Esophagus (tissue), 2 donors: ENCODE results near the gene PCDHB12. TPM values are rescaled to one million over a fixed set of nuclear protein-coding genes. Genes with fewer than 3 reads are reported as not detected.
"Not testable (repeated sequence)": the region's sequence is repeated elsewhere in the genome, so short reads cannot be mapped to it uniquely, and the experiment has no call there.

ENCODE experiments used
- H3K27ac ChIP-seq, 2 donors: one replicate each; pipeline ENCODE4 v1.5.1; 2013; ENCODE audit warnings: low read depth in 2 of 2, mild to moderate bottlenecking in 2 of 2, inconsistent platforms in 1 of 2, low read length in 1 of 2, moderate library complexity in 1 of 2
- H3K27me3 ChIP-seq, 2 donors: one replicate each; pipeline ENCODE4 v1.6.1; 2013; ENCODE audit warnings: low read length in 2 of 2, control low read depth in 1 of 2, mild to moderate bottlenecking in 1 of 2; ENCODE audit not compliant: insufficient read depth in 2 of 2, control insufficient read depth in 1 of 2
- H3K36me3 ChIP-seq, 2 donors: one replicate each; pipeline ENCODE4 v1.6.1; 2013; ENCODE audit warnings: low read length in 1 of 2; ENCODE audit not compliant: control insufficient read depth in 2 of 2, insufficient read depth in 2 of 2
- H3K4me1 ChIP-seq, 2 donors: one replicate each; pipeline ENCODE4 v1.6.1; 2013; ENCODE audit warnings: low read length in 1 of 2; ENCODE audit not compliant: control insufficient read depth in 2 of 2, insufficient read depth in 2 of 2
- H3K4me3 ChIP-seq, 2 donors: one replicate each; pipeline ENCODE4 v1.5.1; 2013; ENCODE audit warnings: low read length in 2 of 2, mild to moderate bottlenecking in 2 of 2, low read depth in 1 of 2, moderate library complexity in 1 of 2
- H3K9me3 ChIP-seq, 2 donors: one replicate each; pipeline ENCODE4 v1.6.1; 2013; ENCODE audit warnings: mild to moderate bottlenecking in 2 of 2, low read depth in 1 of 2, low read length in 1 of 2, moderate library complexity in 1 of 2; ENCODE audit not compliant: control insufficient read depth in 2 of 2, insufficient read depth in 1 of 2
- WGBS, 2 donors: extraction: QIAGEN DNeasy Blood & Tissue Kit; methylation state at CpG; one replicate each; pipeline ENCODE4 v1.1.7; 2013; 5-methylcytosine and 5-hydroxymethylcytosine counted together
- polyA plus RNA-seq, 2 donors: library from polyadenylated mRNA; stranded (reverse); fragments of 200-250 nt; gene quantifications; one replicate each; pipeline ENCODE4 v1.2.3, GENCODE V29; 2013
- donor health status: healthy with polysubstance abuse.
- donor health status: Bipolar disorder and iron deficiency.

The PCDHB12 gene
- under 1 TPM; 0.08 to 0.15 TPM for polyA plus RNA-seq

DNA sequence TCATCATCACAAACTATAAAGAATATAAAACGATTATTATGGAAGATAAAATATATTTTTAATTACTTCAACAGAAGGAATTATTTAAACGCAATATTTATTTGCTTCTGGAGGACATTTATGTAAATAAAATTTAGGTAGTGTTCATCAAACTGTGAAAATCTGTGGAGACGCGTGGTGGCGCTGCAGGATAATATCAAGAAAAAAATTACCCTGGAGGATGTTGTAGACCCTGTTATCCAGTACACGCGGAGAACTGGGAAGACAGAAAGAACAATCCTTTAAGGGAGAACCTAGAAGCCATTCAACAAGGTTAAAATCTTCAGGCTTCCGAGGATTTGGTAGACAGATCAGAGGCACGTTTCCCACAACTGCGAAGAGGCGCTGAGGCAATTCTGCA, at the start of gene PCDHB12:
Gene PCDHB12, plus strand, starts transcription at position 242 of the 400 bp plus-strand sequence. CDS start 189 bp downstream, outside the sequence.
- WGBS, 2 donors = 18 to 23% methylated on average over 11 of the region's 11 CpGs
- peaks cover 5 to 9% of the 10 kb centered on the region in 2 donors for H3K9me3 ChIP-seq
- no peak within 1 kb of the TSS for H3K4me3 ChIP-seq
- H3K27ac ChIP-seq = no peak within 1 kb of the TSS
- H3K4me1 ChIP-seq = no peaks in the 10 kb centered on the region
- H3K27me3 ChIP-seq = peaks cover 0 to 2% of the 10 kb centered on the region in 2 donors
- H3K36me3 ChIP-seq = no peaks in the 10 kb centered on the region

DNA sequence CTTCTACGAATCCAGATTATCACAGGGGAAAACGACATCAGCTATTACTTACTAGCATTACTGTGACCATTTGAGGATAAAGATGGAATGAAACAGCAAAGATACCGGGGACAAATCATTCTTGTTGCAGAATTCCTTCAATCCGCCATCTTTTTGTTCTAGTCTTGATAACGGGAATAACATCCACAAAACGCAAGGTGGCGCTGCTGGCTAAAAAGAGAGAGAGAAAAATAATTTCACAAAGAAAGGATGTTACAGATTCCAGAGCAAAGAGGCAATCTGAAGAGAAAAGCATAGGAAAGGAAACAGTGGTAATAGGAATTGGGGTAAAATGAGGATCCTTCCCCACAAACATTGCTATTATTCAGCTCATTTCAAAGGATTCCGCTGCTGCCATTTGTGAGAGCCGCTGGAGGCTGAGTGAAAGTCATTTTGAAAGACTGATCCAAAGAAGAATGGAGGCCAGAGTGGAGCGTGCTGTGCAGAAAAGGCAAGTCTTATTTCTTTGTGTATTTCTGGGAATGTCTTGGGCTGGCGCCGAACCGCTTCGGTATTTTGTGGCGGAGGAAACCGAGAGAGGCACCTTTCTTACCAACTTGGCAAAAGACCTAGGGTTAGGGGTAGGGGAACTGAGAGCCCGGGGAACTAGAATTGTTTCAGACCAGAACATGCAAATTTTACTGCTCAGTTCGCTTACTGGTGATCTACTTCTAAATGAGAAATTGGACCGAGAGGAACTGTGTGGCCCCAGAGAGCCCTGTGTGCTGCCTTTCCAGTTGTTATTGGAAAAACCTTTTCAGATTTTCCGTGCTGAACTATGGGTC, 35.9 kb upstream of the PCDHB12 start, which contains the start of gene PCDHB7:
Gene PCDHB7, plus strand, starts transcription at position 264 of the 824 bp plus-strand sequence. Its CDS starts 192 bp downstream, at position 456.
- Histone ChIP-seq H3K9me3 (peaks cover 11 to 17% of the 10 kb centered on the region in 2 donors), H3K27ac (no peak within 1 kb of the TSS), H3K4me3 (no peak within 1 kb of the TSS), H3K36me3 (no peaks in the 10 kb centered on the region), H3K4me1 (no peaks in the 10 kb centered on the region), H3K27me3 (no peaks in the 10 kb centered on the region)
- WGBS, 2 donors = 28 to 35% methylated on average over 20 of the region's 20 CpGs

GRCh38 chr5:141174291-141175104, 34.0 kb upstream of the PCDHB12 start:
- peaks cover 11 to 20% of the 10 kb centered on the region in 2 donors for H3K9me3 ChIP-seq
- not testable (repeated sequence) for H3K27me3 ChIP-seq, H3K4me1 ChIP-seq, H3K36me3 ChIP-seq, H3K4me3 ChIP-seq, H3K27ac ChIP-seq
- WGBS, 2 donors = 46 to 54% methylated on average over 67 to 79 of the region's 79 CpGs

- Histone ChIP-seq H3K36me3 (no peaks in the 10 kb centered on the region), H3K4me1 (no peaks in the 10 kb centered on the region), H3K4me3 (no peak overlapping the region), H3K27me3 (no peaks in the 10 kb centered on the region), H3K27ac (no peak overlapping the region), H3K9me3 (peaks cover 13 to 24% of the 10 kb centered on the region in 2 donors)
- WGBS, 2 donors = 47 to 62% methylated on average over 1 of the region's 1 CpG
Observed at GRCh38 chr5:141175933-141176332, 32.6 kb upstream of the PCDHB12 start.

GRCh38 chr5:141177577-141178191, 30.8 kb upstream of the PCDHB12 start, which contains the start of gene PCDHB8:
TSS of gene PCDHB8 (plus strand) at chr5:141177790. CDS start at chr5:141178035, 245 bp downstream.
- not testable (repeated sequence) for H3K27me3 ChIP-seq, H3K4me1 ChIP-seq, H3K36me3 ChIP-seq, H3K4me3 ChIP-seq, H3K27ac ChIP-seq
- 28 to 31% methylated on average over 14 to 16 of the region's 18 CpGs for WGBS, 2 donors
- H3K9me3 ChIP-seq = peaks cover 15 to 30% of the 10 kb centered on the region in 2 donors

GRCh38 chr5:141179371-141179770, 29.1 kb upstream of the PCDHB12 start:
- H3K36me3 ChIP-seq, H3K4me1 ChIP-seq, H3K4me3 ChIP-seq, H3K27ac ChIP-seq, H3K27me3 ChIP-seq: not testable (repeated sequence)
- 45 to 50% methylated on average over 27 to 35 of the region's 39 CpGs for WGBS, 2 donors
- H3K9me3 ChIP-seq = peaks cover 8 to 26% of the 10 kb centered on the region in 2 donors

DNA sequence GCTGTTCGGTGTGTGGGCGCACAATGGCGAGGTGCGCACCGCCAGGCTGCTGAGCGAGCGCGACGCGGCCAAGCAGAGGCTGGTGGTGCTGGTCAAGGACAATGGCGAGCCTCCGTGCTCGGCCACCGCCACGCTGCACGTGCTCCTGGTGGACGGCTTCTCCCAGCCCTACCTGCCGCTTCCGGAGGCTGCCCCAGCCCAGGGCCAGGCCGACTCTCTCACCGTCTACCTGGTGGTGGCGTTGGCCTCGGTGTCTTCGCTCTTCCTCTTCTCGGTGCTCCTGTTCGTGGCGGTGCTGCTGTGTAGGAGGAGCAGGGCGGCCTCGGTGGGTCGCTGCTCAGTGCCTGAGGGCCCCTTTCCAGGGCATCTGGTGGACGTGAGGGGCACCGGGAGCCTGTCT, 28.6 kb upstream of the PCDHB12 start:
- not testable (repeated sequence) for H3K27ac ChIP-seq, H3K27me3 ChIP-seq, H3K4me1 ChIP-seq, H3K36me3 ChIP-seq, H3K4me3 ChIP-seq
- 40 to 41% methylated on average over 20 to 32 of the region's 32 CpGs for WGBS, 2 donors
- H3K9me3 ChIP-seq = peaks cover 4 to 24% of the 10 kb centered on the region in 2 donors

GRCh38 chr5:141180313-141180712, 28.2 kb upstream of the PCDHB12 start:
- 44 to 57% methylated on average over 1 of the region's 1 CpG for whole genome bisulfite sequencing, 2 donors
- Histone ChIP-seq H3K4me1 (no peaks in the 10 kb centered on the region), H3K27ac (no peak overlapping the region), H3K9me3 (peaks cover 4 to 23% of the 10 kb centered on the region in 2 donors), H3K4me3 (no peak overlapping the region), H3K27me3 (no peaks in the 10 kb centered on the region), H3K36me3 (no peaks in the 10 kb centered on the region)

- H3K4me3 ChIP-seq = peak within 1 kb of the TSS in 1 of 2 donors; percentile 27
- no peaks in the 10 kb centered on the region for H3K36me3 ChIP-seq
- no peaks in the 10 kb centered on the region for H3K27me3 ChIP-seq
- 17 to 18% methylated on average over 13 of the region's 13 CpGs for WGBS, 2 donors
- peaks cover 4 to 23% of the 10 kb centered on the region in 2 donors for H3K9me3 ChIP-seq
- no peak within 1 kb of the TSS for H3K27ac ChIP-seq
- no peaks in the 10 kb centered on the region for H3K4me1 ChIP-seq
Observed at GRCh38 chr5:141182248-141182647, 26.3 kb upstream of the PCDHB12 start, which contains the start of gene PCDHB16. TSS of gene PCDHB16 (plus strand) at chr5:141182387. CDS start at chr5:141182560, 173 bp downstream.
